SK-N-SH (cell line): ENCODE measurements around the gene PDXP. TPM values are rescaled to one million over a fixed set of nuclear protein-coding genes. Genes with fewer than 3 reads are reported as not detected.

ENCODE experiments used
- CTCF ChIA-PET: fragments of 300-600, 350-600 bp; formaldehyde crosslinking; extraction: SDS; loops from one replicate; lab custom pipeline; 2021; lab: Yijun Ruan, JAX
- POLR2A ChIA-PET: fragments of 350-600 bp; sonication (Branson Sonifier 250); formaldehyde crosslinking; extraction: SDS; loops from one replicate; lab custom pipeline; 2020; ENCODE audit warnings: antibody characterized with exemption, inconsistent platforms; lab: Yijun Ruan, JAX
- DNase-seq: peaks from one replicate; pipeline ENCODE4 v3.0.0; 2012
- H2AFZ ChIP-seq: fragments of 200-600 bp; sonication (generic); 2 replicates; pipeline ENCODE4 v1.8.1; 2016; ENCODE audit warnings: antibody characterized with exemption, mild to moderate bottlenecking, low read depth
- H3F3A ChIP-seq: fragments of 200-600 bp; sonication (generic); replicated peaks from 2 replicates; pipeline ENCODE3; 2016; ENCODE audit warnings: antibody characterized with exemption, mild to moderate bottlenecking; ENCODE audit not compliant: insufficient read depth
- H3K27ac ChIP-seq, 2 experiments: fragments of 200-500 bp in 1 of 2; fragments of 200-600 bp in 1 of 2; sonication (Bioruptor generic) in 1 of 2; sonication (generic), shearing (Covaris generic) in 1 of 2; 2 replicates each; pipeline versions ENCODE4 v1.5.1 to v1.6.1; 2014 to 2016; ENCODE audit warnings: low read depth in 2 of 2, inconsistent platforms in 1 of 2, low read length in 1 of 2, mild to moderate bottlenecking in 1 of 2, mixed read lengths in 1 of 2
- H3K27me3 ChIP-seq: fragments of 200-600 bp; sonication (generic), shearing (Covaris generic); 2 replicates; pipeline ENCODE4 v1.6.1; 2016; ENCODE audit warnings: mixed run types; ENCODE audit not compliant: insufficient read depth
- H3K36me3 ChIP-seq, 2 experiments: fragments of 200-500 bp in 1 of 2; fragments of 200-600 bp in 1 of 2; sonication (Bioruptor generic) in 1 of 2; sonication (generic) in 1 of 2; replicated peaks in 1 of 2; 2 replicates each; pipeline versions ENCODE3 to v1.5.1; 2014 to 2016; ENCODE audit warnings: low read length in 1 of 2, mild to moderate bottlenecking in 1 of 2; ENCODE audit not compliant: insufficient read depth in 2 of 2, control insufficient read depth in 1 of 2
- H3K4me1 ChIP-seq, 2 experiments: fragments of 200-500 bp in 1 of 2; fragments of 200-600 bp in 1 of 2; sonication (Bioruptor generic) in 1 of 2; sonication (generic), shearing (Covaris generic) in 1 of 2; 2 replicates each; pipeline versions ENCODE4 v1.5.1 to v1.6.1; 2014 to 2016; ENCODE audit warnings: low read depth in 1 of 2, low read length in 1 of 2, mixed run types in 1 of 2; ENCODE audit not compliant: insufficient read depth in 2 of 2, control insufficient read depth in 1 of 2
- H3K4me2 ChIP-seq: fragments of 200-600 bp; sonication (generic), shearing (Covaris generic); 2 replicates; pipeline ENCODE4 v1.6.1; 2017; ENCODE audit warnings: mixed run types
- H3K4me3 ChIP-seq, 2 experiments: fragments of 200-500 bp in 1 of 2; fragments of 200-600 bp in 1 of 2; sonication (Bioruptor generic) in 1 of 2; sonication (generic), shearing (Covaris generic) in 1 of 2; 2 replicates each; pipeline versions ENCODE4 v1.5.1 to v1.8.1; 2014 to 2016; ENCODE audit warnings: low read depth in 2 of 2, inconsistent platforms in 1 of 2, low read length in 1 of 2, mild to moderate bottlenecking in 1 of 2, mixed read lengths in 1 of 2, moderate library complexity in 1 of 2
- H3K79me2 ChIP-seq: fragments of 200-600 bp; sonication (generic); 2 replicates; pipeline ENCODE4 v1.8.1; 2017; ENCODE audit warnings: mild to moderate bottlenecking; ENCODE audit not compliant: insufficient read depth
- H3K9ac ChIP-seq: fragments of 200-600 bp; sonication (generic); 2 replicates; pipeline ENCODE4 v1.6.1; 2017; ENCODE audit warnings: mixed run types
- H3K9me2 ChIP-seq: fragments of 200-600 bp; sonication (generic); 2 replicates; pipeline ENCODE4 v1.6.1; 2017; ENCODE audit warnings: mixed run types
- H3K9me3 ChIP-seq: fragments of 200-600 bp; sonication (generic); 2 replicates; pipeline ENCODE4 v1.6.1; 2017; ENCODE audit warnings: mixed run types, mild to moderate bottlenecking, moderate library complexity
- H4K20me1 ChIP-seq: fragments of 200-600 bp; sonication (generic); 2 replicates; pipeline ENCODE4 v1.6.1; 2017; ENCODE audit warnings: mild to moderate bottlenecking, mixed run types; ENCODE audit not compliant: insufficient read depth
- ELF1 ChIP-seq: IDR thresholded peaks from 2 replicates; pipeline ENCODE4 v1.4.0; 2012
- EZH2phosphoT487 ChIP-seq: fragments of 200-600 bp; sonication (generic); IDR thresholded peaks from 2 replicates; pipeline ENCODE4 v1.6.1; 2017; ENCODE audit warnings: low read depth, mixed run types, mild to moderate bottlenecking, antibody characterized with exemption, moderate library complexity, borderline replicate concordance
- FOXJ3 ChIP-seq: sonication (generic); formaldehyde crosslinking; IDR thresholded peaks from 2 replicates; pipeline ENCODE4 v1.5.1; 2020; ENCODE audit warnings: mild to moderate bottlenecking, missing genetic modification reagents
- FOXM1 ChIP-seq: IDR thresholded peaks from 2 replicates; pipeline ENCODE4 v1.4.0; 2012; ENCODE audit warnings: low read depth, mild to moderate bottlenecking
- GABPA ChIP-seq: IDR thresholded peaks from 2 replicates; pipeline ENCODE4 v1.4.0; 2012; ENCODE audit warnings: low read depth, mild to moderate bottlenecking
- GATA2 ChIP-seq: sonication (generic); formaldehyde crosslinking; IDR thresholded peaks from 2 replicates; pipeline ENCODE4 v1.5.0; 2020; ENCODE audit warnings: mild to moderate bottlenecking, missing genetic modification reagents
- JUND ChIP-seq: IDR thresholded peaks from 2 replicates; pipeline ENCODE4 v1.4.0; 2012
- MEF2A ChIP-seq: IDR thresholded peaks from 2 replicates; pipeline ENCODE4 v1.4.0; 2012; ENCODE audit warnings: low read depth, borderline replicate concordance
- MXI1 ChIP-seq: IDR thresholded peaks from 2 replicates; pipeline ENCODE4 v1.6.1; 2012; ENCODE audit warnings: mild to moderate bottlenecking, low read depth, low read length, improper control_type of control experiment
- NRF1 ChIP-seq: IDR thresholded peaks from 2 replicates; pipeline ENCODE4 v1.6.1; 2012; ENCODE audit warnings: low read depth, mild to moderate bottlenecking, low read length
- POLR2AphosphoS5 ChIP-seq: IDR thresholded peaks from 2 replicates; pipeline ENCODE4 v1.6.1; 2012; ENCODE audit warnings: low read depth, low read length
- RCOR1 ChIP-seq: fragments of 150-350 bp; IDR thresholded peaks from 2 replicates; pipeline ENCODE4 v1.6.1; 2017; ENCODE audit warnings: antibody characterized with exemption, low read length
- RFX5 ChIP-seq: IDR thresholded peaks from 2 replicates; pipeline ENCODE4 v1.6.1; 2012; ENCODE audit warnings: mild to moderate bottlenecking, improper control_type of control experiment, low read length
- RXRA ChIP-seq: IDR thresholded peaks from 2 replicates; pipeline ENCODE4 v1.4.0; 2012; ENCODE audit warnings: low read depth, mild to moderate bottlenecking, borderline replicate concordance
- SIN3A ChIP-seq: IDR thresholded peaks from 2 replicates; pipeline ENCODE4 v1.6.1; 2012; ENCODE audit warnings: low read depth, mild to moderate bottlenecking, low read length, moderate library complexity, borderline replicate concordance
- SMC3 ChIP-seq: IDR thresholded peaks from 2 replicates; pipeline ENCODE4 v1.6.1; 2012; ENCODE audit warnings: low read depth, low read length, improper control_type of control experiment
- TEAD4 ChIP-seq: IDR thresholded peaks from 2 replicates; pipeline ENCODE4 v1.4.0; 2012; ENCODE audit warnings: mild to moderate bottlenecking, borderline replicate concordance; ENCODE audit not compliant: insufficient read depth
- YY1 ChIP-seq: IDR thresholded peaks from 2 replicates; pipeline ENCODE4 v1.4.0; 2012; ENCODE audit warnings: low read depth, mild to moderate bottlenecking
- WGBS: methylation state at CpG from one replicate; pipeline ENCODE4 v1.1.6; 2017; ENCODE audit warnings: low lambda C conversion rate; 5-methylcytosine and 5-hydroxymethylcytosine counted together
- polyA plus RNA-seq, 3 experiments: library from polyadenylated mRNA; depleted of rRNA; stranded (reverse); fragments of >200 nt; gene quantifications; 2 replicates each; pipeline ENCODE4 v1.2.3, GENCODE V29; 2012
- TF ChIP-seq, protein P1 (sequence below): IDR thresholded peaks from 2 replicates; pipeline ENCODE4 v1.4.0; 2012; ENCODE audit warnings: low read depth, borderline replicate concordance
- TF ChIP-seq, protein P2 (sequence below): fragments of 200-600 bp; sonication (generic); IDR thresholded peaks from 2 replicates; pipeline ENCODE4 v1.6.1; 2017; ENCODE audit warnings: antibody characterized with exemption, mild to moderate bottlenecking, moderate library complexity
- TF ChIP-seq, protein P3 (sequence below): fragments of 150-350 bp; IDR thresholded peaks from 2 replicates; pipeline ENCODE4 v1.6.1; 2016; ENCODE audit warnings: mild to moderate bottlenecking, low read depth, low read length
- TF ChIP-seq, protein P4 (sequence below): IDR thresholded peaks from 2 replicates; pipeline ENCODE4; 2012
- TF ChIP-seq, protein P5 (sequence below): IDR thresholded peaks from 2 replicates; pipeline ENCODE4 v1.4.0; 2012; ENCODE audit warnings: low read depth, borderline replicate concordance

The PDXP gene
- polyA plus RNA-seq, 1 of the 3 experiments (the other 2 are of a cell fraction): 22.5 TPM

DNA sequence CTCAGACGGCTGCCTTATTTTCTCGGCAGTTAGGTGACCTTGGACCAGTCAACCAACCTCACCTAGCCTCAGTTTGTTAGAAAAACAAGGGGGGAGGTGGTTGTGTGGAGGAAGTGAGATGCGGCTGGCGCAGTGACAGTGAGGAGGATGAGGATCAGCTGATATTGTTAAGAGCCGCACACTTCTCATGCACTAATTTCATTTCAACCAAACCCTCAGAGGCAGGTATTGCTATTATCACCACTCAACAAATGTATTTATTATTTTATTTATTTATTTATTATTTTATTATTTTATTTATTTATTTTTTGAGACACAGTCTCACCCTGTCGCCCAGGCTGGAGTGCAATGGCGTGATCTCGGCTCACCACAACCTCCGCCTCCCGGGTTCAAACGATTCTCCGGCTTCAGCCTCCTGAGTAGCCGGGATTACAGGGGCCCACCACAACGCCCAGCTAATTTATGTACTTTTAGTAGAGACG, 19.0 kb downstream of the PDXP start (continued):
- TF ChIP-seq, protein P1, sequence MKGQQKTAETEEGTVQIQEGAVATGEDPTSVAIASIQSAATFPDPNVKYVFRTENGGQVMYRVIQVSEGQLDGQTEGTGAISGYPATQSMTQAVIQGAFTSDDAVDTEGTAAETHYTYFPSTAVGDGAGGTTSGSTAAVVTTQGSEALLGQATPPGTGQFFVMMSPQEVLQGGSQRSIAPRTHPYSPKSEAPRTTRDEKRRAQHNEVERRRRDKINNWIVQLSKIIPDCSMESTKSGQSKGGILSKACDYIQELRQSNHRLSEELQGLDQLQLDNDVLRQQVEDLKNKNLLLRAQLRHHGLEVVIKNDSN: no peak
- TF ChIP-seq, protein P2, sequence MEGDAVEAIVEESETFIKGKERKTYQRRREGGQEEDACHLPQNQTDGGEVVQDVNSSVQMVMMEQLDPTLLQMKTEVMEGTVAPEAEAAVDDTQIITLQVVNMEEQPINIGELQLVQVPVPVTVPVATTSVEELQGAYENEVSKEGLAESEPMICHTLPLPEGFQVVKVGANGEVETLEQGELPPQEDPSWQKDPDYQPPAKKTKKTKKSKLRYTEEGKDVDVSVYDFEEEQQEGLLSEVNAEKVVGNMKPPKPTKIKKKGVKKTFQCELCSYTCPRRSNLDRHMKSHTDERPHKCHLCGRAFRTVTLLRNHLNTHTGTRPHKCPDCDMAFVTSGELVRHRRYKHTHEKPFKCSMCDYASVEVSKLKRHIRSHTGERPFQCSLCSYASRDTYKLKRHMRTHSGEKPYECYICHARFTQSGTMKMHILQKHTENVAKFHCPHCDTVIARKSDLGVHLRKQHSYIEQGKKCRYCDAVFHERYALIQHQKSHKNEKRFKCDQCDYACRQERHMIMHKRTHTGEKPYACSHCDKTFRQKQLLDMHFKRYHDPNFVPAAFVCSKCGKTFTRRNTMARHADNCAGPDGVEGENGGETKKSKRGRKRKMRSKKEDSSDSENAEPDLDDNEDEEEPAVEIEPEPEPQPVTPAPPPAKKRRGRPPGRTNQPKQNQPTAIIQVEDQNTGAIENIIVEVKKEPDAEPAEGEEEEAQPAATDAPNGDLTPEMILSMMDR: no peak
- TF ChIP-seq SMC3 (no peak), YY1 (no peak), FOXJ3 (no peak), ELF1 (no peak; the same call in 1 of the 2 replicates), FOXM1 (no peak), MEF2A (no peak), EZH2phosphoT487 (no peak), RFX5 (no peak), GATA2 (no peak)
- TF ChIP-seq, all 33 proteins: peak for 0

DNA sequence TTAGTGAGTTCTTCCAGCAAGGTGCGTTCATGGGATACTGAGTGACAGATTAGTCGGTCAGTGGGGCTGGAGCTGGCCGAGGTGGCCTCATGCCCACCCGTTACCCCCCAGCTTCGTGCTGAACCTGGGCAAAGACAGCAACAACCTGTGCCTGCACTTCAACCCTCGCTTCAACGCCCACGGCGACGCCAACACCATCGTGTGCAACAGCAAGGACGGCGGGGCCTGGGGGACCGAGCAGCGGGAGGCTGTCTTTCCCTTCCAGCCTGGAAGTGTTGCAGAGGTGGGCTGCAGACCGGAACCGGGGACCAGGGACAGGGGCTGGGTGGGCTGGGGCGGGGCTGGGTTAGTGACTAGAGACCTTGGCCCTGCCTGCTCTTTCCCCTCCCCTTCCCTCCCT, 19.8 kb downstream of the PDXP start:
- Histone ChIP-seq H3K79me2 (peaks cover 37% of the 10 kb centered on the region), H3K9me2 (no peaks in the 10 kb centered on the region), H3K4me2 (peak overlapping the region; percentile 98), H3F3A (peaks cover 70% of the 10 kb centered on the region), H3K4me1 (peaks cover 16 to 22% of the 10 kb centered on the region in 2 experiments; a peak in 2 of 4 replicates), H2AFZ (no peak overlapping the region)
- TF ChIP-seq JUND (no peak), ELF1 (no peak), TEAD4 (no peak), POLR2AphosphoS5 (no peak), FOXM1 (no peak), RXRA (no peak), NRF1 (no peak), GABPA (no peak), MXI1 (no peak), FOXJ3 (no peak), SMC3 (no peak), GATA2 (no peak), SIN3A (no peak), RCOR1 (no peak), YY1 (no peak)
- TF ChIP-seq, protein P3, sequence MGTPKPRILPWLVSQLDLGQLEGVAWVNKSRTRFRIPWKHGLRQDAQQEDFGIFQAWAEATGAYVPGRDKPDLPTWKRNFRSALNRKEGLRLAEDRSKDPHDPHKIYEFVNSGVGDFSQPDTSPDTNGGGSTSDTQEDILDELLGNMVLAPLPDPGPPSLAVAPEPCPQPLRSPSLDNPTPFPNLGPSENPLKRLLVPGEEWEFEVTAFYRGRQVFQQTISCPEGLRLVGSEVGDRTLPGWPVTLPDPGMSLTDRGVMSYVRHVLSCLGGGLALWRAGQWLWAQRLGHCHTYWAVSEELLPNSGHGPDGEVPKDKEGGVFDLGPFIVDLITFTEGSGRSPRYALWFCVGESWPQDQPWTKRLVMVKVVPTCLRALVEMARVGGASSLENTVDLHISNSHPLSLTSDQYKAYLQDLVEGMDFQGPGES: no peak
- TF ChIP-seq, protein P4, sequence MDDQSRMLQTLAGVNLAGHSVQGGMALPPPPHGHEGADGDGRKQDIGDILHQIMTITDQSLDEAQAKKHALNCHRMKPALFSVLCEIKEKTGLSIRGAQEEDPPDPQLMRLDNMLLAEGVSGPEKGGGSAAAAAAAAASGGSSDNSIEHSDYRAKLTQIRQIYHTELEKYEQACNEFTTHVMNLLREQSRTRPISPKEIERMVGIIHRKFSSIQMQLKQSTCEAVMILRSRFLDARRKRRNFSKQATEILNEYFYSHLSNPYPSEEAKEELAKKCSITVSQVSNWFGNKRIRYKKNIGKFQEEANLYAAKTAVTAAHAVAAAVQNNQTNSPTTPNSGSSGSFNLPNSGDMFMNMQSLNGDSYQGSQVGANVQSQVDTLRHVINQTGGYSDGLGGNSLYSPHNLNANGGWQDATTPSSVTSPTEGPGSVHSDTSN: no peak
- TF ChIP-seq, protein P5, sequence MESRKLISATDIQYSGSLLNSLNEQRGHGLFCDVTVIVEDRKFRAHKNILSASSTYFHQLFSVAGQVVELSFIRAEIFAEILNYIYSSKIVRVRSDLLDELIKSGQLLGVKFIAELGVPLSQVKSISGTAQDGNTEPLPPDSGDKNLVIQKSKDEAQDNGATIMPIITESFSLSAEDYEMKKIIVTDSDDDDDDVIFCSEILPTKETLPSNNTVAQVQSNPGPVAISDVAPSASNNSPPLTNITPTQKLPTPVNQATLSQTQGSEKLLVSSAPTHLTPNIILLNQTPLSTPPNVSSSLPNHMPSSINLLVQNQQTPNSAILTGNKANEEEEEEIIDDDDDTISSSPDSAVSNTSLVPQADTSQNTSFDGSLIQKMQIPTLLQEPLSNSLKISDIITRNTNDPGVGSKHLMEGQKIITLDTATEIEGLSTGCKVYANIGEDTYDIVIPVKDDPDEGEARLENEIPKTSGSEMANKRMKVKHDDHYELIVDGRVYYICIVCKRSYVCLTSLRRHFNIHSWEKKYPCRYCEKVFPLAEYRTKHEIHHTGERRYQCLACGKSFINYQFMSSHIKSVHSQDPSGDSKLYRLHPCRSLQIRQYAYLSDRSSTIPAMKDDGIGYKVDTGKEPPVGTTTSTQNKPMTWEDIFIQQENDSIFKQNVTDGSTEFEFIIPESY: no peak
- TF ChIP-seq, all 33 proteins: peak for 0
- POLR2A ChIA-PET: no interaction called here
- Histone ChIP-seq H3K27me3 (no peaks in the 10 kb centered on the region), H3K27ac (peak overlapping the region in 1 of 2 experiments; percentile 94; a peak in 2 of 4 replicates), H3K9me3 (no peaks in the 10 kb centered on the region), H3K36me3 (peaks cover 17 to 29% of the 10 kb centered on the region in 2 experiments), H3K4me3 (peak overlapping the region in 1 of 2 experiments; percentile 92; a peak in 3 of 4 replicates), H3K9ac (peak overlapping the region; percentile 65; the same call in 1 of the 2 replicates), H4K20me1 (peaks cover 45% of the 10 kb centered on the region)
- CTCF ChIA-PET: interaction anchor here (1.8 to 44.3 kb wide), 2 partner anchors 17 to 45 kb away, joined by 6 to 898 read pairs; partner anchors contain the start of gene SH3BP1
- no peak for DNase-seq
- WGBS: 98% methylated on average over 6 of the region's 18 CpGs
